ENCODE data around the gene REG1B.

GRCh38 chr2:79071078-79071477 is 16.7 kb downstream of the REG1B start:
- no peak for TF ChIP-seq CTCF (IDR thresholded peaks at IDR 0.05)
- TF ChIP-seq POLR2A (IDR thresholded peaks at IDR 0.05), result no peak
- TF ChIP-seq POLR2AphosphoS5 (IDR thresholded peaks at IDR 0.05), result no peak

Data from prostate gland (tissue), 2 donors.